CD14-positive monocyte (primary cell): ENCODE data around the gene IL1R2. TPM values are rescaled to one million over a fixed set of nuclear protein-coding genes. Genes with fewer than 3 reads are reported as not detected.

ENCODE experiments used
- DNase-seq, 3 donors: peaks; one replicate each; pipeline ENCODE4 v3.0.0-alpha.2; 2011 to 2022
- H2AFZ ChIP-seq: 2 replicates; pipeline ENCODE4 v1.6.0; 2012; ENCODE audit warnings: mild to moderate bottlenecking, low read depth, low read length, inconsistent platforms; ENCODE audit not compliant: insufficient read depth, poor library complexity, severe bottlenecking
- H3K27ac ChIP-seq, 2 donors: 1 replicate in 1 of 2; 2 replicates in 1 of 2; pipeline ENCODE4 v1.5.1; 2012 to 2013; ENCODE audit warnings: low read length in 2 of 2, control low read depth in 1 of 2, inconsistent platforms in 1 of 2, low read depth in 1 of 2, mild to moderate bottlenecking in 1 of 2
- H3K27me3 ChIP-seq, 2 donors: one replicate each; pipeline versions ENCODE4 v1.6.0 to v1.6.1; 2011 to 2013; ENCODE audit warnings: low read length in 2 of 2; ENCODE audit not compliant: control insufficient read depth in 2 of 2, insufficient read depth in 2 of 2
- H3K36me3 ChIP-seq, 2 donors: replicated peaks in 1 of 2; 1 replicate in 1 of 2; 2 replicates in 1 of 2; pipeline versions ENCODE4 v1.5.1 to v1.6.1; 2012 to 2013; ENCODE audit warnings: low read length in 2 of 2, control low read depth in 1 of 2, inconsistent platforms in 1 of 2, mild to moderate bottlenecking in 1 of 2; ENCODE audit not compliant: insufficient read depth in 2 of 2, control insufficient read depth in 1 of 2
- H3K4me1 ChIP-seq, 2 donors: 1 replicate in 1 of 2; 2 replicates in 1 of 2; pipeline versions ENCODE4 v1.5.1 to v1.6.1; 2012 to 2013; ENCODE audit warnings: low read length in 2 of 2, control low read depth in 1 of 2, inconsistent platforms in 1 of 2, mild to moderate bottlenecking in 1 of 2, moderate library complexity in 1 of 2; ENCODE audit not compliant: insufficient read depth in 2 of 2, control insufficient read depth in 1 of 2
- H3K4me2 ChIP-seq: replicated peaks from 2 replicates; pipeline ENCODE3; 2012; ENCODE audit warnings: low read length, moderate library complexity, mild to moderate bottlenecking; ENCODE audit not compliant: poor library complexity, severe bottlenecking; ENCODE audit errors: extremely low read depth
- H3K4me3 ChIP-seq, 3 experiments: fragments of 200-600 bp in 1 of 3; sonication (generic) in 1 of 3; replicated peaks in 1 of 3; 1 replicate in 2 of 3; 2 replicates in 1 of 3; pipeline ENCODE4 v1.5.1; 2011 to 2013; ENCODE audit warnings: low read length in 3 of 3, mild to moderate bottlenecking in 3 of 3, control low read depth in 2 of 3, low read depth in 2 of 3, inconsistent platforms in 1 of 3, moderate library complexity in 1 of 3
- H3K79me2 ChIP-seq: 2 replicates; pipeline ENCODE4 v1.6.0; 2012; ENCODE audit warnings: mild to moderate bottlenecking, control low read depth, inconsistent platforms, low read length, moderate library complexity; ENCODE audit not compliant: insufficient read depth
- H3K9ac ChIP-seq: 2 replicates; pipeline ENCODE4 v1.6.0; 2017; ENCODE audit warnings: low read length, mild to moderate bottlenecking; ENCODE audit not compliant: insufficient read depth, poor library complexity, severe bottlenecking
- H3K9me3 ChIP-seq, 2 donors: replicated peaks in 1 of 2; 1 replicate in 1 of 2; 2 replicates in 1 of 2; pipeline versions ENCODE4 v1.5.1 to v1.6.1; 2012 to 2013; ENCODE audit warnings: low read length in 2 of 2, control low read depth in 1 of 2; ENCODE audit not compliant: control insufficient read depth in 1 of 2, insufficient read depth in 1 of 2
- H4K20me1 ChIP-seq: 2 replicates; pipeline ENCODE4 v1.6.0; 2012; ENCODE audit warnings: mild to moderate bottlenecking, low read length, control low read depth, moderate library complexity; ENCODE audit not compliant: insufficient read depth
- H3K27ac Mint-ChIP-seq, 7 donors: one replicate each; pipeline ENCODE4 v1.8.0; 2020; ENCODE audit warnings: mild to moderate bottlenecking in 7 of 7, mixed read lengths in 7 of 7, moderate library complexity in 6 of 7, inconsistent platforms in 2 of 7
- H3K27me3 Mint-ChIP-seq, 3 donors: one replicate each; pipeline ENCODE4 v1.8.0; 2021 to 2022; ENCODE audit warnings: low read depth in 3 of 3, mild to moderate bottlenecking in 3 of 3, mixed read lengths in 3 of 3, moderate library complexity in 3 of 3, inconsistent platforms in 1 of 3
- H3K36me3 Mint-ChIP-seq, 2 donors: one replicate each; pipeline ENCODE4 v1.8.0; 2020; ENCODE audit warnings: mixed read lengths in 2 of 2, inconsistent platforms in 1 of 2, mild to moderate bottlenecking in 1 of 2
- H3K4me1 Mint-ChIP-seq: one replicate; pipeline ENCODE4 v1.8.0; 2020; ENCODE audit warnings: mild to moderate bottlenecking, mixed read lengths
- H3K4me3 Mint-ChIP-seq, 2 donors: one replicate each; pipeline ENCODE4 v1.8.0; 2020; ENCODE audit warnings: mild to moderate bottlenecking in 2 of 2, mixed read lengths in 2 of 2, moderate library complexity in 1 of 2
- H3K9me3 Mint-ChIP-seq, 7 donors: one replicate each; pipeline ENCODE4 v1.8.0; 2020 to 2022; ENCODE audit warnings: mixed read lengths in 7 of 7, mild to moderate bottlenecking in 6 of 7, moderate library complexity in 6 of 7, inconsistent platforms in 2 of 7
- WGBS: methylation state at CpG from one replicate; pipeline ENCODE4 v1.1.5; 2013; ENCODE audit warnings: missing lambda C conversion rate; ENCODE audit not compliant: insufficient coverage; 5-methylcytosine and 5-hydroxymethylcytosine counted together
- intact Hi-C, 2 donors: fragments of 100-400 bp; cut with micrococcal nuclease; formaldehyde crosslinking; loops; one replicate each; pipeline versions ENCODE4 v1.15.0 to v1.15.1; 2023
- polyA plus RNA-seq, 3 donors: library from polyadenylated mRNA; depleted of rRNA in 1 of 3; unstranded in 2 of 3; stranded (reverse) in 1 of 3; fragments of 300-500 nt in 2 of 3; fragments of >200 nt in 1 of 3; fragmentation: Illumina TruSeq in 2 of 3; gene quantifications; 1 replicate in 2 of 3; 2 replicates in 1 of 3; pipeline ENCODE4 v1.2.3, GENCODE V29; 2012 to 2021
- TF ChIP-seq, protein P1 (sequence below): fragments of 200-600 bp; IDR thresholded peaks from one replicate; pipeline ENCODE4 v1.8.0; 2022; ENCODE audit warnings: antibody characterized with exemption, mild to moderate bottlenecking

Gene IL1R2
- polyA plus RNA-seq, 3 donors: 5.9 to 12.0 (median 6.2) TPM

DNA sequence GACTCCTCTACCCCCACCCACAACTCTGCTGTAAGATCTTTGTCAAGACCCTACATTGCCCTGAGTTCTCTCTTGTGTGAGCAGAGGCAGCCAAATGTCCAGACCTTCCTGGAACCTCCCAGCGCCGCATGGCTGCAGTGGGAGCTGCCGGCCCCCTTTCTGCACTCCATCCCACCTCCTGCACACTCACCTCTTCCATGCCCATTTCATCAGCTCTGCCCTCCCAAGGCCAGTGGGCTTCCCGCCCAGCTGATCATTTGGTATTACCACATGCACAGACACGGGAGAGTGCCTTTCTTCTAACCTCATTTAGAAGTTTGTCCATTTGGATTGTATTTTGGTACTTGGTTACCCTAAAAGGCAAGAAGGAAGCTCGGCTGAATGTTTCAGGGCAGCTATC, 2.0 kb downstream of the IL1R2 start:
- Mint-ChIP-seq H3K27ac (peak overlapping the region in 4 of 7 donors; percentile 8 to 45 (median 40)), H3K27me3 (peaks cover 4 to 11% (median 10%) of the 10 kb centered on the region in 3 donors), H3K4me1 (peaks cover 54% of the 10 kb centered on the region), H3K9me3 (peaks cover 0 to 1% (median 0%) of the 10 kb centered on the region in 7 donors), H3K36me3 (peaks cover 0 to 14% of the 10 kb centered on the region in 2 donors), H3K4me3 (no peak overlapping the region)
- Histone ChIP-seq H3K4me2 (no peak overlapping the region), H3K9me3 (no peaks in the 10 kb centered on the region), H3K79me2 (no peaks in the 10 kb centered on the region), H3K9ac (no peak overlapping the region), H3K27me3 (no peaks in the 10 kb centered on the region), H4K20me1 (no peaks in the 10 kb centered on the region), H2AFZ (no peak overlapping the region), H3K36me3 (no peaks in the 10 kb centered on the region), H3K27ac (no peak overlapping the region), H3K4me1 (peaks cover 35 to 42% of the 10 kb centered on the region in 2 donors), H3K4me3 (no peak overlapping the region)
- WGBS: 80% methylated on average over 2 of the region's 6 CpGs
- no peak for DNase-seq
- TF ChIP-seq, protein P1, sequence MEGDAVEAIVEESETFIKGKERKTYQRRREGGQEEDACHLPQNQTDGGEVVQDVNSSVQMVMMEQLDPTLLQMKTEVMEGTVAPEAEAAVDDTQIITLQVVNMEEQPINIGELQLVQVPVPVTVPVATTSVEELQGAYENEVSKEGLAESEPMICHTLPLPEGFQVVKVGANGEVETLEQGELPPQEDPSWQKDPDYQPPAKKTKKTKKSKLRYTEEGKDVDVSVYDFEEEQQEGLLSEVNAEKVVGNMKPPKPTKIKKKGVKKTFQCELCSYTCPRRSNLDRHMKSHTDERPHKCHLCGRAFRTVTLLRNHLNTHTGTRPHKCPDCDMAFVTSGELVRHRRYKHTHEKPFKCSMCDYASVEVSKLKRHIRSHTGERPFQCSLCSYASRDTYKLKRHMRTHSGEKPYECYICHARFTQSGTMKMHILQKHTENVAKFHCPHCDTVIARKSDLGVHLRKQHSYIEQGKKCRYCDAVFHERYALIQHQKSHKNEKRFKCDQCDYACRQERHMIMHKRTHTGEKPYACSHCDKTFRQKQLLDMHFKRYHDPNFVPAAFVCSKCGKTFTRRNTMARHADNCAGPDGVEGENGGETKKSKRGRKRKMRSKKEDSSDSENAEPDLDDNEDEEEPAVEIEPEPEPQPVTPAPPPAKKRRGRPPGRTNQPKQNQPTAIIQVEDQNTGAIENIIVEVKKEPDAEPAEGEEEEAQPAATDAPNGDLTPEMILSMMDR: no peak
- intact Hi-C loops: no loop called here

GRCh38 chr2:101995019-101995418, 3.3 kb downstream of the IL1R2 start:
- TF ChIP-seq, protein P1: no peak
- no peaks in the 10 kb centered on the region for H3K36me3 ChIP-seq
- H3K36me3 Mint-ChIP-seq: peaks cover 0 to 11% of the 10 kb centered on the region in 2 donors
- H4K20me1 ChIP-seq: no peaks in the 10 kb centered on the region
- no peak overlapping the region for H3K9ac ChIP-seq
- no peak overlapping the region for H3K4me2 ChIP-seq
- intact Hi-C loops: no loop called here
- H3K9me3 Mint-ChIP-seq: peaks cover 0 to 1% (median 0%) of the 10 kb centered on the region in 7 donors
- DNase-seq: no peak
- H3K4me3 ChIP-seq: no peak overlapping the region
- H3K27ac ChIP-seq: no peak overlapping the region
- no peaks in the 10 kb centered on the region for H3K27me3 ChIP-seq
- WGBS: 90% methylated on average over 1 of the region's 1 CpG
- no peak overlapping the region for H2AFZ ChIP-seq
- H3K79me2 ChIP-seq: no peaks in the 10 kb centered on the region
- H3K4me3 Mint-ChIP-seq: no peak overlapping the region
- H3K27ac Mint-ChIP-seq: no peak overlapping the region
- peaks cover 23 to 30% of the 10 kb centered on the region in 2 donors for H3K4me1 ChIP-seq
- no peaks in the 10 kb centered on the region for H3K9me3 ChIP-seq
- H3K4me1 Mint-ChIP-seq: peaks cover 43% of the 10 kb centered on the region
- H3K27me3 Mint-ChIP-seq: peaks cover 4 to 11% (median 10%) of the 10 kb centered on the region in 3 donors
